Pulmonary artery endothelial cell (primary cell): ENCODE results near the gene B3GNT5. TPM values are rescaled to one million over a fixed set of nuclear protein-coding genes. Genes with fewer than 3 reads are reported as not detected.

ENCODE experiments used
- DNase-seq: peaks from one replicate; pipeline ENCODE4 v3.0.0-alpha.2; 2011; ENCODE audit warnings: low read depth, low spot score
- total RNA-seq: library from RNA; depleted of rRNA; stranded (reverse); fragments of >200 nt; gene quantifications from 2 replicates; pipeline ENCODE4 v1.2.3, GENCODE V29; 2014

Gene B3GNT5
- total RNA-seq, 1 donor from 2014 or later = 23.3 TPM

GRCh38 chr3:183290216-183290615 is 37.2 kb downstream of the B3GNT5 start:
- DNase-seq = no peak

- DNase-seq = no peak
Measured at GRCh38 chr3:183291497-183292031, 38.5 kb downstream of the B3GNT5 start.

GRCh38 chr3:183293966-183294365 is 40.9 kb downstream of the B3GNT5 start:
- DNase-seq = no peak

GRCh38 chr3:183295211-183295610 is 42.2 kb downstream of the B3GNT5 start:
- no peak for DNase-seq

- DNase-seq = no peak
Measured at GRCh38 chr3:183296944-183297343, 43.9 kb downstream of the B3GNT5 start.

GRCh38 chr3:183298701-183299153 is 45.7 kb downstream of the B3GNT5 start:
- no peak for DNase-seq

GRCh38 chr3:183299976-183300375 is 46.9 kb downstream of the B3GNT5 start:
- DNase-seq = no peak

GRCh38 chr3:183300996-183301562 is 48.0 kb downstream of the B3GNT5 start:
- no peak for DNase-seq

GRCh38 chr3:183301937-183302580 is 49.0 kb downstream of the B3GNT5 start:
- no peak for DNase-seq

GRCh38 chr3:183303690-183304089 is 50.6 kb downstream of the B3GNT5 start:
- no peak for DNase-seq

GRCh38 chr3:183306798-183307671 is 54.0 kb downstream of the B3GNT5 start:
- no peak for DNase-seq

GRCh38 chr3:183307749-183308148 is 54.7 kb downstream of the B3GNT5 start:
- DNase-seq = no peak

GRCh38 chr3:183308751-183309150 is 55.7 kb downstream of the B3GNT5 start:
- DNase-seq = no peak

- no peak for DNase-seq
Measured at GRCh38 chr3:183309276-183309675, 56.2 kb downstream of the B3GNT5 start.

- DNase-seq = no peak
Measured at GRCh38 chr3:183310936-183311335, 57.9 kb downstream of the B3GNT5 start.

- DNase-seq = no peak
Measured at GRCh38 chr3:183312433-183312832, 59.4 kb downstream of the B3GNT5 start.

- no peak for DNase-seq
Measured at GRCh38 chr3:183313351-183313750, 60.3 kb downstream of the B3GNT5 start.

GRCh38 chr3:183313764-183314163 is 60.7 kb downstream of the B3GNT5 start:
- no peak for DNase-seq

GRCh38 chr3:183315739-183316138 is 62.7 kb downstream of the B3GNT5 start:
- DNase-seq = no peak

GRCh38 chr3:183317271-183317670 is 64.2 kb downstream of the B3GNT5 start:
- no peak for DNase-seq

GRCh38 chr3:183317886-183318865 is 65.1 kb downstream of the B3GNT5 start:
- no peak for DNase-seq
